ENCODE results near the gene ANKRD23.

DNA sequence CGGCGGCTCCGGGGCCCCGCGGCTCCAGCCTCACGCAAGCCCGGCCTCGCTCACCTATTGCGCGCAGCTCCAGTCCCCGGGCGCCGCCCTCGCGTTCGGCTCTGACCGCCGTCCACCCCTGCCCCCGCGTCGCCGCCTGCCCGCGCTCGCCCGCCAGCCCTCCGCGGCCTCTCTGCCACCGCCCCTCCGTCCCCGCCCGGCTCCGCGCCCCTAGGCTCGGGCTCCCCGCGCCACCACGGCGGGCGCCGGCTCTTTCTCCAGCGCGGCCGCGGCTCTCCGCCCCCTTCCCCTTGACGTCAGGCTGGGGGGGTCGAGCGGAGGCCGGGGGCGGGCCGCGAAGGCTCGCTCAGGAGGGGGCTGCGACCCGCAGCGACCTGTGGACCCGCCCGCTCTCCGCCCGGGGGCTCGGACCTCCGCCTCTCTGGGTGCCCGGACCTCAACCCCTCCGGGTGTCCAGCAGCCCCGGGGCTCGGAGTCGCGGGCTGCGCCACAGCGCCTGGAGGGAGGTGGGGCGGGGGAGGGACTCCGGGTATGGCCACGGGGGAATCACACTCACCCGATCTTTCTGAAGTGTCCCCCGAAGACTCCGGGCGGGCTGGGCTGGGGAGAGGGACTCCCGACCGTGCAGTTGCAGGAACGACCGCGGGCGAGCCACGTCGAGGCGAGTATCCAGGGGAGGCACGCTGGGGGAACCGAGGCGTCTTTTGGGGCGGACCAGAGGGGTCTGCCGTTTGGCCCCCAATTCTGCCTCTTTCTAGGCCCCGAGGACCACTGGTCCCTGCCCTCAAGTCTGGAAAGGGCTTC, 26.2 kb upstream of the ANKRD23 start, which contains the start of gene SEMA4C:
- TF ChIP-seq ZZZ3 (CRISPR knock-in tag; IDR thresholded peaks at IDR 0.05; ENCODE audit: borderline replicate concordance) = 0 out of 2 replicates have a peak, but pooled peaks have one; percentile 59
- TF ChIP-seq EED (CRISPR knock-in tag; IDR thresholded peaks at IDR 0.05) = no peak
- TF ChIP-seq POLR2AphosphoS5 (IDR thresholded peaks at IDR 0.05; ENCODE audit: low read depth, low read length) = no peak; the same call in 1 of the 2 replicates
- TF ChIP-seq KDM2A (CRISPR knock-in tag; IDR thresholded peaks at IDR 0.05; ENCODE audit: borderline replicate concordance, low read depth) = peak; percentile 51; the same call in 1 of the 2 replicates
- TF ChIP-seq POLR2A (IDR thresholded peaks at IDR 0.05; ENCODE audit: insufficient read depth in 1 of 2, low read depth in 2 of 2, low read length in 2 of 2) = no peak
- no peak for TF ChIP-seq HDAC2 (CRISPR knock-in tag; IDR thresholded peaks at IDR 0.05)

Measured in HepG2 (cell line).